GM19035 (cell line): ENCODE results near the gene RPL3.

Source experiments
- ATAC-seq: cut with Tn5 transposase; IDR thresholded peaks from one replicate; pipeline ENCODE4 v1.9.1; 2021; ENCODE audit not compliant: unreplicated experiment

Gene RPL3

DNA sequence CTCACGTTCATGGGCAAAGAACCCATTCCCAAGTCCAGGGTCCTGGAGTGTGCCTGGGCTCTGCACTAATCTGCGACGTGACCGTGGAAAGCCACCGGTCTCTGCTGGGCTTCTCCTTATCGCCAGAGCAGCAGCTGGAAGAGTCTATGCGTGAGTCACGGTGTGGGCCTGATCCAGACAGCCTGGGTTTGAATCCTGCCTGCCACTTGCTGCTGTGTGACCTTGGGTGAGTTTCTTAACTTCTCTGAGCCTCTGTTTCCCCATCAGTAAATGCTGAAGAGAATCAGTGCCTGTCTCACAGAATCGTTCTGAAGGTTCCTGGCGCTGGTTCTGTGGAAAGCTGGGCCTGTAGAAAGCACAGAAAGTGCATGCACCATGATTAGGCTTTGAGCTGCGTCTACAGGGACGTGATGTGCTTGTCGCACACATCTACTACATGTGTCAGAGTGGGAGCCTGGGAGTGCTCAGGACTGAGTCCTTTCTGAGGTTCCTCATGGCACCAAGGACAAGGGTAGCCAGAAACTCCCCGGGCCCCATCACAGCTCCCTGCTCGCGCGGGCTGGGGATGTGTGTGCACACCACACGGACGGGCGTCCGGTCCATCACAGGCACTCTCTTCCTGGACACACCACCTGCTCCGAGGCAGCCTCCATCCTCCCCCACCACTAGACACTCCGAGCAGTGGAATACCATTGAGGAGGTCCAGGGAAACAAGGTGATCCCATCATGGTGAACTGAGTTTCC, 54.1 kb downstream of the RPL3 start:
- no peak for ATAC-seq

- no peak for ATAC-seq
Measured at GRCh38 chr22:39264349-39265038, 54.9 kb downstream of the RPL3 start.

- ATAC-seq: no peak
Measured at GRCh38 chr22:39263626-39264348, 55.6 kb downstream of the RPL3 start.
